GM21381 (cell line): ENCODE measurements around the gene LCP2.

ENCODE experiments used
- ATAC-seq: cut with Tn5 transposase; IDR thresholded peaks from one replicate; pipeline ENCODE4 v1.9.1; 2021; ENCODE audit warnings: mild to moderate bottlenecking, moderate library complexity; ENCODE audit not compliant: unreplicated experiment

Gene LCP2

DNA sequence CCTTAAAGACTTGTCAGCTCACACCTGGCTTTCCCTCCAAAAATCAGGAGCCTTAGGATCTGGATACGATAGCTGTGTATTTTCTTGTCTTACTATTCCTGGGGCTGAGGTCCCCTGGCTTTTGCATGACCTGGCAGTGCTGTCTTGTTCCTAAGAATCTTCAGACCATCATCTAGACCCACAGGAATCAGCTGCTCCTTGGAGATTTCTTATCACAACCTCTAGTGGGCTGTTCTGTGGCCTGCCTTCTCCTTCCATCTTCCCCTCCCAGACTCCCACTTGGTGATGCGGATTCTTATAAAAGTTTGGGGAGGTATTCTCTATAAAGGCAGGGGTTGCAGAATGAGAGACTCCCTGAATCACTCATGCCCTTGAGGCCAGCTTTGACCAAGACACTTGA, 21.4 kb downstream of the LCP2 start:
- no peak for ATAC-seq

DNA sequence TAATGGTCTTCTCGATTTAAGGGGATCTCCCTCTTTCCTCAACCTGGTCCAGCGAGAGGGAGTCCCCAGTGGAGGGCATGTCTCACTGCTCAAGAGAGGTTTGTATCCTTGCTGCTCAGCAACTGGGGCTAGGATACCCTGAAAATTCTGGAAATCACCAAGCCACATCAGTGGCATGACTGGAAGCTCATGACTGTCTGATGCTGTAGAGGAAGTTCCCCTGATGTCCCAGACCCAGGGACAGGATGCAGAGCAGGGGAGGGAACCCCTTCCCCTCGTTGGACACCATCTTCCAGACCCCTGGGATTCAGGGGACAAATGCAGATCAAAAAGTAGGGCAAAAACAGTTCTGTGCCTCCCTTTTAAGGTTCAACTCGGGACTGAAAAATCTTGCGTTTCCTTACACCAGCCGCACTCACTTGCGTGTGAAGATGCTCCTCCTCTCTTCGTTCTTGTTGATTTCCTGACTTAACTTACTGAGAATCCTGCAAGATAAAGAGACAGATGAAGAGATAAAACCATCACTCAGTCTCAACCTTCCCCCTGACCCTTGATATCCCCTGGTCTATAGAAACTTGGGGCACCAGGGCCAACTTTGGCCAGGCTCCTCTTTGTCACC, 22.1 kb downstream of the LCP2 start:
- no peak for ATAC-seq

DNA sequence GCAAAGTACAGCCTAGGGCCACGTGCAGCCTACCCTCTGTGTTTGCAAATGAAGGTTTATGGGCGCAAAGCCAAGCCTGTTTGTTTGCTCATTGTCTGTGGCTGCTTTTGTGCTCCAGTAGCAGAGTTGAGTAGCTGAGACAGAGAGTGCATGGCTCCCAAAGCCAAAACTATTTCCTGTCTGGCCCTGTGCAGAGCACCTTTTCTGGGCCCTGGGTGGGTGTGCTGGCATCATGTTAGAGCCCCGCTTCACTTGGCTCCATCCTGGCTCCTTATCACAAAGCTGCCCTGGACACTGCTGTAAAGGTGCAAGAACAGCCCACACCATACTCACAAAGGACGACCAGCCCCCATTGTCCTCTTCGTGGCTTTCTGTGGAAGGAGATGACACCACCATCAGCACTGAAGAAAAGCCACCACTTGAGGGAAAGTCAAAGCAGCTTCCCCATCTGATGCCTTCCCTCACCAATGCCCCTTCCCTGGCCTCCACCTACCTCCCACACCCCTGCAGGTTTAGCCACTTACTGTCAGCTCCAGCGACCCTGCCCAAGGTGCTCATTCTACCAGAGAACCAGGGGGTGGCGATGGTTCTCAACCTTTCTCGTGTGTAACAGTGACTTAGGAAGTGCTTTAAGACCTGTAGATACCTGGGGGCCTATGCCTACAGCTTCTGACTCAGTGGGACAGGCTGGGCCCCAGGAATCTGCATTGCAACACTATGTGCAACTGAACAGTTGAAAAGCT, 23.4 kb downstream of the LCP2 start:
- ATAC-seq = no peak

DNA sequence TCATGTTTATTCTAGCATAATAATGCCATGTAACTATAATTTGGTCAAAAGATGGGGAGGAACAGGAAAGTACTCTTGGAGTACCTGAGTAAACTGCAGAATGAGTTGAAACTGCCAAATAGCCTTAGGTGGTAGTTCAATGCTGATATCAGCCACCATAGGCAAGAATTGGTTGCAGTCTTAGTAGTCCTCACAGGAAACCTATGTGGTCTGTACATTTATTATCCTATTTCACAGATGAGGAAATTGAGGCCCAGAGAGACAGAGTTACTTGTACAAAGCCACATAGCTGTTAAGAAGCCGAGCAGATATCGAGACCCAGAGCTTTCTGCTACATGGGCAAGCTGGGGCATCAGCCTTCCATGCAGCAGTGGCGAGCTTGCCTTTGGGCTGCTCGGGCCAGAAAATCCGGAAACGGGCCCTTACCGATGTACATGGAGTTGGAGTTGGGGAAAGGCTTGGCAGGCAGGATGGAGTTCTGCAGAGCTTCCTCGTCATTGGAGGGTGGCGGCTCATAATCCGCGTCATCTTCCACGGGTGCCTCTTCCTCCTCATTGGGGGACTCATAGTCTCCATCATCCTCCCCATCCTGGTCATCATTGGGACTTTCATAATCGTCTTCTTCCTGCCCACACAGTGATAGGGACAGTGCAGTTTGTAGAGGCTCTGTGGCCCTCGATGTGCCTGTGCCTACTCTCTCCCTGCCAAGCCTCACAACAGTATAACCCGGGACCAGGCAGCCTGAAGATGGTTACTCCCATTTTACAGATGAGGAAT, 27.1 kb downstream of the LCP2 start:
- ATAC-seq = no peak

DNA sequence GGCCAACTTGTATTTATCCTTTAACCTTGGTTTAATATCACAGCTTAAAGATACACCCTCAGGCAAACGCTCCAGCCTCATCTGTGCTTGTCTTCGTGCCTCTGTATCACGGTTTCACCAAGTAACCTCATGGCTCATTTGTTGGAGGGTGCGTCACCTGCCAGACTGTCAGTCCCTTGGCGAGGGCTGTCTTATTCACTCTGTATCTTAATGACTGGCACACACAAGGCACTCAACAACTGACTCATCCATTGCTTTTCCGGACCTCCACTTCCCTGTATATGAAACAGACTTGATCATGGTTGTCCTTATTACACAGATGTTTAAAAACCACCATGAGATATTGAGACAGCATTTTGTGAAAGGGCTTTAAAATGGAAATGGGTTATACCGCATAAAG, 28.0 kb downstream of the LCP2 start:
- ATAC-seq = no peak

DNA sequence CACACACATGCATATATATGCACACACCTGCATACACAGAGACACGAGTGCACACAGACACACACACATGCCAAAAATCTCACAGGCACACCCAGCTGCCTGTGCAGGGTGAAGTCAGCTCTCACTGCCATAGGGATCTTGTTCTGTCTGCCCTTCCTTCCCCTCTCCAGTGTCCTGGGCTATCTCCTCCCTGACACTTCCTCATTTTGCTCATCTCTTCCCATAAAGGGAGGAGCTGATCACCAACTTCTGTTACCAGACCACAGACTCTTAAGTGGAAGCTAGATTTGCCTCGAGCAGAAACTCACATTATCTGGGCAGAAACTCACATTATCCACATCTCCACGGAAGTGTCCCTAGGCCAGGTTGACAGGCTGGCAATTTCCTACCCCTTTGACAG, 28.7 kb downstream of the LCP2 start:
- no peak for ATAC-seq

DNA sequence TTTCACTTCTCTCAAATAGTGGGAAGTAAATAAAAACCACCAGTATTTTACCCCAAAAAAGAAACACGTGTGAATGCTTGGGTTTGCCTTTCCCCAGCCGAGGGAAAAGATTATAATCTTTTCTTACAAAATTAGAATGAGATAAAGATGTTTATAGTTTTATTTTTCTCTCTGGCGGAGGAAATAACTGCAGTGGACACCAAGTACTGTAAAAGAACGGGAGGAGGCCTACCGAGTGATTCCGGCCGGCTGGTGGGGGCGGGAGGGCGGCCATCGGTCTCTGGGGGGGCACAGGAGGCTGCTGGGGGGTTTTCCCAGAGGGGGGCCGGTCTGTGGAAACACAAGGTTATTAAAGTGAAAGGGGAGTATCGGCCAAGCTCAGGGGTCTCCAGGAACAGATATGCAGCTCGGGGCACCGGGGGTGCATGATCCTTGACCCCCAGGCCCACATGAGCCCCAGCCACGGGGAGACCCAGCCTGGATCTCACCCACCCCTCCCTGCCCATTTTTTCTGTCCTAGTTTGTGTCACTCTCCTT, 29.4 kb downstream of the LCP2 start:
- no peak for ATAC-seq

DNA sequence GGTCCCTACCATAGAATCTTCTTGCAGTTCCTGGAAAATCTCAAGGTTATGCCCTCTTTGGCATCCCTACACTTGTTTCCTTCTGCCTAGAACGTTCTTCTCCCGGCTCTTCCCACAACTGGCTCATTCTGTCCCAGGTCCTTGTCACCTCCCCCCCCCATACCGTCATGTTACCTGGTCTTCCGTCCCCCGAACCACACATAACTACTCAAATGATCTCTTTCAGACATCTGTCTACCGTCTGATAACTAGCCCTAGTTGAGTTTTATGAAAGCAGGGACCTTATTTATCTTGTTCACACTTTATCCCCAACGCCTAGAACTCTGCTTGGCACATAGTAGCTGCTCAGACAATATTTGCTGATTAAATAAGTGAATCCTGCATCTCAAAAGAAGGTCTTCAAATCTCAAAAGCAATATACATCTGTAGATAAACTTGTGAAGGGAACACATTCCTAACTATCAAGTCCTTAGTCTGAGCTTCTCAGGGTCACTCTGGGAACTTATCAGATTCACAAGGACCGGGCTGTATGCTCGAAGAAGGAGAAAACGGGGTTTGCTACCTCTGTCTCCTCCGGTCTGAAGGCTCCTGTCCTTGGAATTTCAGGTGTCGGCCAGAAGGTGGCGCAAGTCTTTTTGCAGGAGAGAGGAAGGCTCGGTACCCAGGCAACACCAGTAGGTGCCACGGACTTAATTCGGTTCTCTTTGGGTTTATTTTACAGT, 30.0 kb downstream of the LCP2 start:
- ATAC-seq = peak; percentile 81

DNA sequence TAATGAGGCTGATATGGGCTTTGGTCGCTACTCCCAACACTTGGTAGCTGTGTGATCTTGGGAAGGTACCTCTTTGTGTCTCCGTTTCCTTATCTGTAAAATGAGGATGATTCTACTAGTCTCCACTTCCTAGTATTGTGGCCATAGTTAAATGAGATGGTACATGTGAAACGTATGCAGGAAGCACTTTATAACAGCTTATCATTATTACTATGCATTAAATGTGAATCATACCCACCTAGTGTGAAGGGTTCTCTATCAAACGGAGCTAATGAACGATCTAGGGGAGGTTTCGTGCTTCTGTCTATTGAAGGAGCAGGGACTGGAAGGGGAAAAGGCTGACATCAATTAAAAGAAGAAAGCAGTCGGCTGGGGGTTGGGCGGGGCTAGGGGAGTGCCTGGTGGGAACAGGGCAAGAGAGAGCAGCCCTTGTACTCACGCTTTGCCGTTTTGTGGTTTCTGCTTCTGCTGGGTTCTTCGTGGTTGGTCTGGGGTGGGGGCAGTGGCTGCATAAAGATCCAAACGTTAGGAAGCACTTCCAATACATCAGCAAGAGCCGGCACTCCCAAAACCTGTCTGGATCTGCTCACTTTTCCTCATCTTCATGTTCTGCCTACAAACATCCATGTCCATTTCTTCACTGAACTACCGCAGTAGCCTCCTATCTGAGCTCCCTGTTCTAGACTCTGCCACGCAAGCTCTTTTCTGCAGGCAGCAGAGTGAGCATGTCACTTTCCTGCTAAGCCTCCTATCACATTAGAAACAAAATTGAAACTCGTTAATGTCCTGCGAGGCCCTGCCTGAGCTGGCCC, 30.8 kb downstream of the LCP2 start:
- ATAC-seq = no peak

DNA sequence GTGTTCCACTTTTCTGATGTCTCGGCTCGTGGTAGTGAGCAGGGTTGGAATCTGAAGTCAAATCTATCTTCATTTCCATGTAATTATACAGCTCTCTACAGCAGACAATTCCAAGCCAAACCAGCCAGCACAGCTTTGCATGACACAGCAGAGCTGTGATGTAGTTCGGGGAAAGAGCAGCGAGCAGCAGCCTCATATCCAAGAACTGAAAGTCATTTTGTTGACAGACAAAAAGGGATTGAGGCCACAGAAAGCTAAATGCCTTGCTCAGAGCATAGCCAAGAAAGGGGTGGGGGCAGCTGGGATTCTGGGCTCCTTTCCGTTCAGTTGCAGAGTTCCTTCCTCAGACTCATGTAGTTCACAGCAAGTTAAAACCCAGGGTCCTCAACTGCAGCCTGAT, 32.1 kb downstream of the LCP2 start:
- no peak for ATAC-seq

DNA sequence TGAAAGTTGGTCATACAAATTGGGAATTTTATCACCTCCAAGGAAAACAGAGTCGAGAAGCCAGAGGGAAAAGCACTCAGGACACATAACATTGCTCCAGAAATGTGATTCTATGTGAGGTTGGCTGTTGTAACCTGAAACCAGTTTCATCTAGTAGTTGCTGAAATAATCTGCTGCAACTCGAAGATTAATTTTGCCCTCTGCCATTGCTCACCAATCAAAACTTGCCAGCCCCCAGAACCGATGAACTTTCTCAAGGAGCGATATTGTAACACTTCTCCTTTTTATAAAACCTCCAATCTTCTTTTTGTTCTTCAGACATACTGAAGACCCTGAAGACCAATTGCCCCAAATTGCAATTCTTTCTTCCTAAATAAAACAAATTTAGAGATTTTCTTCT, 33.7 kb downstream of the LCP2 start:
- no peak for ATAC-seq

DNA sequence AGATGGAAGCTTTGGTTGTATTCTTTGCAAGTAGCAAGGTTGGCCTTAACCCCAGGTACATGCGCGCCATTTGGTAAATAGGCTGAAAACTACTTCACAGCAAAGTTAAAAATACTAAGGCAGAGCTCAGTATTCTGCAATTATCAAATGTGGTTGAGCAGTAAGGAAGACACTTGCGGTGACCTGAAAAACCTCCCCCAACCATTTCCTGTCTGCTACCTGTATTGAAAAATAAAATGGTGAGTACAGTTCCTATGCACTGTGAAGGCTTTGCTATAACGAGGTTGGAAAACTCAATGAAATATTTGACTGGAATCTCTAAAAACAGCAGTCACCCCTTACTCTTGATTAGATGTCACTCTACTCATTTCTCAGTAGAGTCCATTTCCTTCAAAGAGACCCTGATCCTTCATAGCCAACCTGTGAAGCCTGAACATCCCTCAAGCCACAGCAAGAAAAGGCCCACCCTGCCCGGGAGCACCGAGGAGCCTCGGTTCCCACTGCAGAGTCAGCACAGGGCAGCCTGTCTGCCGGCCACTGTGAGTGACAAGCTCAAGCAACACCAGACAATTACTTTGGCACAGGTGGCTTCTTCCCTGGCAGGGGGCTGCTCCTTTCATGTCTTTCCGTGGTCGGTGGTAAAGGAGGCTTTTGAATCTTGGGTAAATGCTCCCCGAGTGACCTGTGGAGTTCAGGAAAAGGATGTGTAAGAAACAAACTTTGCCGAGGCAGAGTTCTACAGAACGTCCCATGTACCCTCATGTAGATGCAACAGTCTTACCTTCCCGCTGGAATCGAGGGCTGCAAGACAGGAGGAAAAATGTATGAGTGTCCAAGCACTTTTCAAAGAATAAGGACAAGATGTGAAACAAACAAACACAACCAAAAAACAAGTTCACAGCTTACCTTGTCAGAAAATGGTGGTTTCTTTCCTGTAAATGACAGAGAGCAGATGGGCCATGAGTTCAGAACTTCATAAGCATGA, 35.2 kb downstream of the LCP2 start:
- no peak for ATAC-seq

DNA sequence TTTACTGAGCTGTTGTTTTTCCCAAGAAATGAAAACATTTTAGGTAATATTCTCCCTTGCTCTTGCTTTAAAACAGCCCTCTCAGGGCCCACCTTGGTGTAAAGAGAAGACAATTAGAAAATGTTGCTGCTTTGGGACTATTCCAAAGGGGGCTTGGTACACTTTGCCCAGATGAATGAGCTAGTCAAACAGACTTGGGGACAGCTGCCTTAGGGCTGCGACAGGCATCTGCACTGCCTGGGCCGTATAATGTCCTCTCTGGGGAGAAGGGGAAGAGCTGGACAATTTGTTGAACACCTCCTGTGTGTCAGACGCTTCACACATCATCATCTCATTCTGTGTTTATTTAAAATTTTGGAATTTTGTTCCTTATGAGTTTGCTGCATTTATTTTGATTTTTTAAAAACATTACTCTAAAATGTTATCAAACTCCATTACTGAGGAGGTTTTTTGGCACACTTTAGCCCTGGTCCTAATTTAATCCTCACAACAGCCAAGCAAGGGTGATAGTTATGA, 36.0 kb downstream of the LCP2 start:
- ATAC-seq = no peak

DNA sequence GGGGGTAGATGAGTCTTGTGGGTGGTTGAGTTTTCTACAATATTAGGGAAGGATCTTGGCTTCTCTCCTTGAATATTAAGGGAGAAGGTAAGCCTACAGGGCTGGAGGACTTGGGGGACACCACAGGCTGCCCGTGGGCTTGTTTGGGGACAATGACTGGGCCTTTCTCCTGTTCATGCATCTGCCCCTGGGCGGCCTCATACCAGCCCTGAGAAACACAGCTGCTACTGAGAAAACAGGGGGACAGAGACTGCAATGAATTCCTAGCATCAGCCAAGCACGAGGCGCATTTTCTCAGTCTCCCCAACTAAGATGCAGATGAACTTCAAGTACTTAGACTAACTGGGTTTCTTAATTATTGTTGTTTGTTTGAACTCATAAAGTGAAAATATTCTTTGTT, 40.2 kb downstream of the LCP2 start:
- no peak for ATAC-seq

DNA sequence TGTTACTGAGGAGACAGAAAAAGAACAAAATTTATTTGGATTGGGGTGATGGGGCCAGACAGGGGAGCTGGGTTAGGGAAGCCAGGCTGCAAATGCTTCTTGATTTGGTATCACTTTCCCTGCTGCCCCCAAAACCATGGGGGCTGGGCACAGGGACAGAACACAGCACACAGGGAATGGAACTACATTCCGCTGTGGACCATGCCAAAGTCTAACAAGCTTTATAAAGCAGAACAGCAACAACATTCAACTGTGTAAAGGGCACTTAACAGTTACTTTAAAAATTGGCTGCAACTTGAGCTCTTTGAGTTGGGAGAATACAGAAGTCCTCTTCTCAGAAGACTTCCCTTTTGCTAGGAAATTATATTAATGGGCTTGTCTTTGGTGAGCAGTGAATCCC, 41.0 kb downstream of the LCP2 start:
- ATAC-seq = no peak

DNA sequence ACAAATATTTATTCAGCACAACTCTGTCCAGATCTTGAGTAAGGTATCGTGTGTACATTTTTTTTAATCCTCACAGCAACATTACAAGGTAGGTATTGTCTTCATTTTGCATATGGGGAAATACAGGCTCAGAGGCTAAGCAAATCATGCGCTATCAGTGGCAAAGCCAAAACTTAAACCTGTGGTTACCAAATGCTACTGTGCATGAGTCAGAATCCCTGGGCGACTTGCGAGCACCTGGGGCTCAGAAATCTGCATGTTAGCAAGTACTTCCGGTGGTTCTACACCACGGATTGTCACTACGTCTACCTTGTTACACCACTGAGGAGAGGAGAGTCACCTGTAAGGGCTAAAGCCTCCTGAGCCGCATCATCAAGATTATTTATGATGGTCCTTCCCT, 43.5 kb downstream of the LCP2 start:
- peak; percentile 90 for ATAC-seq

DNA sequence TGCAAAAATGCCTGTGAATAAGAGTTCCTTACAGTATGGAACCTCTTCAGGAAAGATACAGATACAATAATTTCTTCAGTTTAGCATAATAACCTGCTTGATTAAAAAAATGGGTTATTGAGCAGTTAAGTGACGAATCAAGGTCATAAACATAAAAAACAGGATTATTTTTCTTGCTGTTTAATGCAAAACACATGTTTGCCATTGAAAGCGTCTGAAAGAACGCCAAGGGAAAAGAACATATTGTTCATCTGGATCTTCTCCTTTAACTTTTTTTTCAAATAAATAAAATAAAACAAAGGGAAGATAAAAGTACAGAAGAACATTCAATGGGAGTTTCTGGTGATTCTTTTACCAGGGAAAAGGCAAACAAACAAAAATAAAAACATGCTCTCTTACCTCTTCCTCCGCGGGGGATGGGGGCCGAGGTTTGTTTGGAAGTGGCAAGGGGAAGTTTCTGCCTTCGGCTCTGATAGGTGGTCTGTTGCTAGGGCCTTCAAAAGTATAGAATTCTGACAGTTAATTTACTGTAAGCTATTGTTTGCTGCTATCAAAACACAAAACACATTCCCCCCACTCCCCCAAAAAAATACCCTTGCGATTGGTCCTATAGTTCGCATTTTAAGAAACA, 44.7 kb downstream of the LCP2 start:
- ATAC-seq = no peak

DNA sequence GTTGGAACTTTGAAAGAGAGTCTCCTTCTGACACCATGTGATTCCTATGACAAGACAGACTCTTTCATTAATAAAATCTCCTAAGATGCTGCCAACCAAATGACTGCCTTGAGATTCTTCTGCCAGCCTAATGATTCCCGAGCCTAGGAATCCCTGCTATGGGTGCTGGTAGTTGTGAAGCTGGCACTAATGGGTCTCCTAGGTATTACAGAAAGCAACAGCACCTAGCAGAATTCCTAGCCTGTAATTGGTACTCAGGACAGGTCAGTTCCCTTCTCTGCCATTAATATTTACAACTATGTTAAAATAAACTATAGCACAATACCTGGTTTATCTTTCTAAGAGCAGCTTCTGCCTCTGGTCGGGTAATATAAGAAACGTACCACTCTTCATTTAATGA, 45.5 kb downstream of the LCP2 start:
- no peak for ATAC-seq

DNA sequence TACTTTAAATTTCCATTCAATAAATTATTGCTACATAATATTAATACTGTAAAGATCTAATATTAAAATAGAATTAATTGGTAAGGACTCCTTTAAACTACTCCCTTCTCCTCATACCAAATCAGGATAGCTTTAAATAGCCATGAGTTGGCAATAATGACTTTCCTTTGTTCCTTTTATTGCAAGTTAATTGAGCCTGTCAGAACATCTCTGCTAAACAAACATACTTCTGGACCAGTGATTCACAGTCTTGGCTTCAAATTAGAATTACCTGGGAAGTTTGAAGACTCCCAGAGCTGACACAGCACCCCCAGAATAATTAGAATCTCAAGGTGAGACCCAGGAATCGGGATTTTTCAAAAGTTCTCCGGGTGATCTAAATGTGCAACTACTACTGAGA, 46.1 kb downstream of the LCP2 start:
- ATAC-seq = no peak
